H1 (cell line): ENCODE measurements around the gene SF3B6. TPM values are rescaled to one million over a fixed set of nuclear protein-coding genes. Genes with fewer than 3 reads are reported as not detected.

ENCODE experiments used
- CTCF ChIA-PET: fragments of 300-600 bp; sonication (Branson Sonifier 250); formaldehyde crosslinking; loops from one replicate; lab custom pipeline; 2021; ENCODE audit not compliant: partially characterized antibody; lab: Charles Lee
- POLR2A ChIA-PET: fragments of 300-600 bp; sonication (Branson Sonifier 250); formaldehyde crosslinking; loops from one replicate; lab custom pipeline; 2021; ENCODE audit warnings: inconsistent platforms; ENCODE audit not compliant: partially characterized antibody; lab: Charles Lee
- DNase-seq, 2 experiments: peaks; one replicate each; pipeline versions ENCODE4 v3.0.0 to v3.0.0-alpha.2; 2010 to 2022; ENCODE audit warnings: low spot score in 2 of 2, low read depth in 1 of 2, mixed read lengths in 1 of 2
- FAIRE-seq: peaks from 2 replicates; lab custom pipeline; 2011; peaks lifted over from hg19 to GRCh38; lab: Jason Lieb, UNC
- H2AFZ ChIP-seq: 2 replicates; pipeline ENCODE4 v1.8.1; 2012; ENCODE audit warnings: low read length, inconsistent platforms
- H2AK5ac ChIP-seq: 2 replicates; pipeline ENCODE4 v1.6.1; 2013; ENCODE audit warnings: low read depth, low read length
- H2BK120ac ChIP-seq: replicated peaks from 2 replicates; pipeline ENCODE3; 2013; ENCODE audit warnings: low read depth, low read length, inconsistent platforms
- H2BK12ac ChIP-seq: 2 replicates; pipeline ENCODE4 v1.6.1; 2013; ENCODE audit warnings: low read depth, low read length
- H2BK15ac ChIP-seq: 2 replicates; pipeline ENCODE4 v1.6.1; 2013; ENCODE audit warnings: low read length
- H2BK20ac ChIP-seq: 2 replicates; pipeline ENCODE4 v1.6.1; 2013; ENCODE audit warnings: low read length
- H2BK5ac ChIP-seq: 2 replicates; pipeline ENCODE4 v1.6.1; 2013; ENCODE audit warnings: low read depth, low read length
- H3K14ac ChIP-seq: 2 replicates; pipeline ENCODE4 v1.6.1; 2013; ENCODE audit warnings: inconsistent platforms; ENCODE audit not compliant: insufficient read length
- H3K18ac ChIP-seq: 2 replicates; pipeline ENCODE4 v1.6.1; 2013; ENCODE audit warnings: low read length; ENCODE audit errors: extremely low read depth
- H3K23ac ChIP-seq: 2 replicates; pipeline ENCODE4 v1.6.1; 2013; ENCODE audit warnings: inconsistent platforms; ENCODE audit not compliant: insufficient read length
- H3K23me2 ChIP-seq: 2 replicates; pipeline ENCODE4 v1.6.1; 2013; ENCODE audit warnings: low read depth, low read length
- H3K27ac ChIP-seq: 2 replicates; pipeline ENCODE4 v1.6.1; 2011; ENCODE audit warnings: low read depth, low read length, inconsistent platforms
- H3K27me3 ChIP-seq, 4 experiments: replicated peaks in 1 of 4; 1 replicate in 1 of 4; 2 replicates in 3 of 4; pipeline versions ENCODE4 v1.6.1 to v1.8.1; 2011 to 2013; ENCODE audit warnings: low read length in 3 of 4, mild to moderate bottlenecking in 3 of 4, inconsistent platforms in 2 of 4, mixed read lengths in 2 of 4, moderate library complexity in 1 of 4; ENCODE audit not compliant: control insufficient read depth in 3 of 4, insufficient read depth in 3 of 4; ENCODE audit errors: extremely low read depth in 1 of 4
- H3K36me3 ChIP-seq, 4 experiments: 2 replicates each; pipeline versions ENCODE4 v1.6.1 to v1.8.1; 2011 to 2013; ENCODE audit warnings: mild to moderate bottlenecking in 4 of 4, low read length in 3 of 4, moderate library complexity in 2 of 4, control low read depth in 1 of 4, inconsistent platforms in 1 of 4; ENCODE audit not compliant: insufficient read depth in 4 of 4, control insufficient read depth in 2 of 4
- H3K4ac ChIP-seq: replicated peaks from 2 replicates; pipeline ENCODE3; 2013; ENCODE audit warnings: low read length, low read depth, mixed read lengths, inconsistent platforms; ENCODE audit not compliant: insufficient read length
- H3K4me1 ChIP-seq, 4 experiments: replicated peaks in 1 of 4; 1 replicate in 1 of 4; 2 replicates in 3 of 4; pipeline versions ENCODE4 v1.6.1 to v1.8.1; 2011 to 2013; ENCODE audit warnings: low read length in 3 of 4, inconsistent platforms in 2 of 4, mixed read lengths in 1 of 4; ENCODE audit not compliant: insufficient read depth in 4 of 4, control insufficient read depth in 3 of 4
- H3K4me2 ChIP-seq, 2 experiments: 2 replicates each; pipeline versions ENCODE4 v1.6.1 to v1.8.1; 2011 to 2013; ENCODE audit warnings: low read depth in 2 of 2, low read length in 2 of 2, control low read depth in 1 of 2, inconsistent platforms in 1 of 2, mild to moderate bottlenecking in 1 of 2; ENCODE audit not compliant: insufficient read depth in 1 of 2
- H3K4me3 ChIP-seq, 4 experiments: fragments of 200-600, 300-600 bp in 1 of 4; sonication (generic), shearing (Covaris generic), sonication (Bioruptor Twin) in 1 of 4; 2 replicates each; pipeline versions ENCODE4 v1.5.1 to v1.8.1; 2011 to 2016; ENCODE audit warnings: low read length in 4 of 4, low read depth in 3 of 4, control low read depth in 2 of 4, inconsistent platforms in 2 of 4, mild to moderate bottlenecking in 2 of 4, mixed read lengths in 1 of 4, moderate library complexity in 1 of 4; ENCODE audit not compliant: insufficient read depth in 2 of 4; ENCODE audit errors: extremely low read depth in 1 of 4
- H3K56ac ChIP-seq: replicated peaks from 2 replicates; pipeline ENCODE3; 2013; ENCODE audit warnings: low read depth, mild to moderate bottlenecking, mixed read lengths, low read length, inconsistent platforms; ENCODE audit not compliant: insufficient read length
- H3K79me1 ChIP-seq: 2 replicates; pipeline ENCODE4 v1.6.1; 2013; ENCODE audit warnings: low read depth, low read length, control low read depth
- H3K79me2 ChIP-seq, 2 experiments: 2 replicates each; pipeline versions ENCODE4 v1.6.1 to v1.8.1; 2012 to 2013; ENCODE audit warnings: low read length in 2 of 2, mild to moderate bottlenecking in 2 of 2, inconsistent platforms in 1 of 2; ENCODE audit not compliant: insufficient read depth in 2 of 2, control insufficient read depth in 1 of 2
- H3K9ac ChIP-seq, 4 experiments: replicated peaks in 1 of 4; 1 replicate in 1 of 4; 2 replicates in 3 of 4; pipeline versions ENCODE4 v1.6.1 to v1.8.1; 2011 to 2013; ENCODE audit warnings: low read depth in 3 of 4, low read length in 3 of 4, control low read depth in 2 of 4, mild to moderate bottlenecking in 2 of 4, moderate library complexity in 2 of 4, inconsistent platforms in 1 of 4; ENCODE audit errors: extremely low read depth in 1 of 4
- H3K9me3 ChIP-seq, 2 experiments: 2 replicates each; pipeline versions ENCODE4 v1.6.1 to v1.8.1; 2012 to 2013; ENCODE audit warnings: mild to moderate bottlenecking in 2 of 2, moderate library complexity in 2 of 2, control low read depth in 1 of 2, inconsistent platforms in 1 of 2, low read depth in 1 of 2, low read length in 1 of 2, mixed read lengths in 1 of 2; ENCODE audit not compliant: insufficient read depth in 2 of 2
- H4K20me1 ChIP-seq, 2 experiments: replicated peaks in 1 of 2; 2 replicates each; pipeline versions ENCODE3 to v1.8.1; 2011 to 2013; ENCODE audit warnings: inconsistent platforms in 2 of 2, low read length in 2 of 2, mild to moderate bottlenecking in 1 of 2; ENCODE audit not compliant: insufficient read depth in 2 of 2, control insufficient read depth in 1 of 2
- H4K5ac ChIP-seq: 2 replicates; pipeline ENCODE4 v1.6.1; 2013; ENCODE audit warnings: low read length, low read depth, mixed read lengths, inconsistent platforms; ENCODE audit not compliant: insufficient read length
- H4K8ac ChIP-seq: 2 replicates; pipeline ENCODE4 v1.8.0; 2013; ENCODE audit warnings: mild to moderate bottlenecking, moderate library complexity, low read length, inconsistent platforms; ENCODE audit not compliant: insufficient read depth; ENCODE audit errors: extremely low read depth
- H4K91ac ChIP-seq: replicated peaks from 2 replicates; pipeline ENCODE3; 2013; ENCODE audit warnings: low read length, mixed read lengths, inconsistent platforms; ENCODE audit not compliant: insufficient read length
- SP2 ChIP-seq: IDR thresholded peaks from 2 replicates; pipeline ENCODE4 v1.6.1; 2012; ENCODE audit warnings: mild to moderate bottlenecking, low read length, inconsistent platforms
- ZNF274 ChIP-seq: IDR thresholded peaks from 2 replicates; pipeline ENCODE4 v1.7.0; 2012; ENCODE audit warnings: low read length, borderline replicate concordance; ENCODE audit errors: extremely low read depth
- WGBS, 2 experiments: shearing (Covaris generic) in 1 of 2; methylation state at CpG; one replicate each; pipeline versions ENCODE4 v1.1.6 to v1.1.7; 2013 to 2015; ENCODE audit warnings: low lambda C conversion rate in 2 of 2, mixed read lengths in 2 of 2, inconsistent platforms in 1 of 2, low coverage in 1 of 2, missing lambda C conversion rate in 1 of 2; ENCODE audit not compliant: insufficient replicate concordance in 2 of 2, insufficient coverage in 1 of 2, insufficient read length in 1 of 2; ENCODE audit errors: extremely low coverage in 1 of 2, missing lambda C conversion rate in 1 of 2; 5-methylcytosine and 5-hydroxymethylcytosine counted together
- polyA plus RNA-seq, 7 experiments: library from polyadenylated mRNA; depleted of rRNA in 3 of 7; stranded (reverse) in 5 of 7; unstranded in 2 of 7; fragments of >200 nt in 5 of 7; fragments of 200-250 nt in 2 of 7; gene quantifications; 1 replicate in 5 of 7; 2 replicates in 1 of 7; 4 replicates in 1 of 7; pipeline versions ENCODE4 v1.2.1 to v1.2.3, GENCODE V29; 2011 to 2013; ENCODE audit warnings: missing spikeins in 2 of 7, mixed read lengths in 2 of 7
- total RNA-seq: library from RNA; stranded (reverse); fragmentation: NEBNext Ultra II Directional; extraction: Animal tissue kit (Norgen Biotek cat#: 25700); gene quantifications from 2 replicates; pipeline ENCODE4 v1.2.1, GENCODE V29; 2021

SF3B6 gene
- total and polyA plus RNA-seq, 2 of the 8 experiments (the other 6 are each of a cell fraction or from before 2014, with no cell fraction given): 126 to 155 TPM

DNA sequence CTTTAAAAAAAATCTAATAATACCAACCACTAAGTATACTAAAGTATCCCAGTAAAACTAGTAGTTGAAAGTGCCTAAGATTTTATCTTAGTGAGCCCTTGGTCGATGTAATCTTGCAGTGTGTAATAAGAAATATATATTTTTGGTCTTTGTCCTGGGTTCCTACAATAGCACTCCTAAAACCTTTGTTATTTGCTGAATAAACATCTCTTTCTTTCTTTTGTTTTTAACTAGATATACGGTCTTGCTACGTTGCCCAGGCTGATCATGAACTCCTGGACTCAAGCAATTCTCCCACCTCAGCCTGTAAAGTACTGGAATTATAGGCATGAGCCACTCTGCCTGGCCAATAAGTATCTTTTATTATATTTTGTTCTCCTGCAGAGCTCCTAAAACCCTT, 10.9 kb upstream of the SF3B6 start:
- no peak overlapping the region for H2BK5ac ChIP-seq
- no peaks in the 10 kb centered on the region for H3K27me3 ChIP-seq
- no peaks in the 10 kb centered on the region for H3K79me1 ChIP-seq
- H3K9ac ChIP-seq: no peak overlapping the region
- H4K8ac ChIP-seq: no peak overlapping the region
- H2BK120ac ChIP-seq: no peak overlapping the region
- no peak overlapping the region for H3K4me2 ChIP-seq
- no peaks in the 10 kb centered on the region for H3K79me2 ChIP-seq
- no peak overlapping the region for H2BK20ac ChIP-seq
- no peak overlapping the region for H3K4me3 ChIP-seq
- no peak overlapping the region for H3K27ac ChIP-seq
- peaks cover 10% of the 10 kb centered on the region for H3K23me2 ChIP-seq
- no peak overlapping the region for H3K18ac ChIP-seq
- H3K23ac ChIP-seq: no peak overlapping the region
- no peak overlapping the region for H4K91ac ChIP-seq
- FAIRE-seq (no peak), DNase-seq (no peak)
- no peak overlapping the region for H2AFZ ChIP-seq
- no peak overlapping the region for H3K4ac ChIP-seq
- H4K20me1 ChIP-seq: no peaks in the 10 kb centered on the region
- 90% methylated on average over 3 of the region's 3 CpGs; no CpG with 5 or more reads in 1 of the 2 experiments for WGBS, 2 experiments
- no peak overlapping the region for H4K5ac ChIP-seq
- ChIA-PET POLR2A (interaction anchor here (0.6 kb wide), 1 partner anchor 977 kb away, joined by 3 read pairs; no protein-coding TSS in a partner anchor), CTCF (interaction anchor here (1.2 kb wide), 1 partner anchor 17 kb away, joined by 4 read pairs; no protein-coding TSS in a partner anchor)
- H3K56ac ChIP-seq: no peak overlapping the region
- H2AK5ac ChIP-seq: no peak overlapping the region
- H3K36me3 ChIP-seq: peaks cover 4 to 9% (median 7%) of the 10 kb centered on the region in 4 experiments; a peak in 6 of 8 replicates
- no peak overlapping the region for H2BK15ac ChIP-seq
- no peaks in the 10 kb centered on the region for H3K9me3 ChIP-seq
- no peak overlapping the region for H3K14ac ChIP-seq
- H3K4me1 ChIP-seq: peaks cover 4 to 11% (median 9%) of the 10 kb centered on the region in 4 experiments
- no peak overlapping the region for H2BK12ac ChIP-seq
- TF ChIP-seq SP2 (no peak), ZNF274 (no peak)
